Transverse colon (tissue), 4 donors: Measurements from ENCODE around the gene DGKH.

Source experiments
- EP300 ChIP-seq: sonication (generic); formaldehyde crosslinking; IDR thresholded peaks from one replicate; pipeline ENCODE4 v1.6.1; 2017; ENCODE audit warnings: antibody characterized with exemption, low read depth
- POLR2A ChIP-seq: fragments of 450-650 bp; IDR thresholded peaks from one replicate; pipeline ENCODE4 v1.6.1; 2016; ENCODE audit warnings: antibody characterized with exemption, mild to moderate bottlenecking, moderate library complexity
- POLR2AphosphoS5 ChIP-seq, 3 donors: sonication (generic); formaldehyde crosslinking; IDR thresholded peaks; one replicate each; pipeline ENCODE4 v1.6.1; 2016; ENCODE audit warnings: antibody characterized with exemption in 3 of 3
- TF ChIP-seq, protein P1 (sequence below), 5 experiments: fragments of 200-600 bp in 3 of 5; fragments of 450-650 bp in 2 of 5; sonication (generic) in 3 of 5; IDR thresholded peaks; 1 replicate in 2 of 5; 2 replicates in 3 of 5; pipeline ENCODE4 v1.5.1; 2016 to 2017; ENCODE audit warnings: antibody characterized with exemption in 5 of 5, inconsistent platforms in 3 of 5, mild to moderate bottlenecking in 2 of 5, moderate library complexity in 1 of 5

DNA sequence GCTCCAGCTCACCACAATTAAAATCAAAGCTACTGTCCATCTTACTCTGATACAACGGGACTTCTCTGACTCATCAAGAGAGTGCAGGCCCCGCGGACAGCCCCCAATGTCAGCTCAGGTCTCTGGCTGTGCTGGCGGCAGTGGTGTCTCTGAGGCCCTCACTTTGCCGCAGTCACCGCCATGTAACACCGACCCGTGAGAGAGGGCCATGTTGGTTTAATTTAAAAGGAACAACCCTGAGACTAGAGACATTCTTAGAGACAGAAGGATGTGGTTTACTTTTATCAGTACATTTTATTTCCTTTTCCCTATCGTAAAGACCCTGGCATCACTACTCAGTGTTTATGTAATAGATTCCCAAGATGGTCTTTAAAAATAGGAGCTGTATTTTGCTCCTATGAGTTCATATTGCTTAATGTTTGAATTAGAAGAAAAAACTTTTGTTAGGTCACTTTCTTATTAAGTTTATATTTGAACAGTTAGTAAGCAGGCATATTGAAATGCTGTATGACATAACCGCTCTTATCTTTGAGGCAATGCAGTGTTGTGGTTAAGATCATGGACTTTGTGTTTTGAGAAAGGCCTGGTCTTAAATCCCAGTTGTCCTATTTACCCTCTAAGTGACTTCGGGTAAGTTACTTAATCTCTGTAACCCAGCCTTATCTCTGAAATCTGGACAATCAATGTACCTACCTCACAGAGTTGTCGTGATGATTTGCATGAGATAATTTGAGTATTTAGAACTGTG lies 23.4 kb downstream of the DGKH start:
- TF ChIP-seq, protein P1, sequence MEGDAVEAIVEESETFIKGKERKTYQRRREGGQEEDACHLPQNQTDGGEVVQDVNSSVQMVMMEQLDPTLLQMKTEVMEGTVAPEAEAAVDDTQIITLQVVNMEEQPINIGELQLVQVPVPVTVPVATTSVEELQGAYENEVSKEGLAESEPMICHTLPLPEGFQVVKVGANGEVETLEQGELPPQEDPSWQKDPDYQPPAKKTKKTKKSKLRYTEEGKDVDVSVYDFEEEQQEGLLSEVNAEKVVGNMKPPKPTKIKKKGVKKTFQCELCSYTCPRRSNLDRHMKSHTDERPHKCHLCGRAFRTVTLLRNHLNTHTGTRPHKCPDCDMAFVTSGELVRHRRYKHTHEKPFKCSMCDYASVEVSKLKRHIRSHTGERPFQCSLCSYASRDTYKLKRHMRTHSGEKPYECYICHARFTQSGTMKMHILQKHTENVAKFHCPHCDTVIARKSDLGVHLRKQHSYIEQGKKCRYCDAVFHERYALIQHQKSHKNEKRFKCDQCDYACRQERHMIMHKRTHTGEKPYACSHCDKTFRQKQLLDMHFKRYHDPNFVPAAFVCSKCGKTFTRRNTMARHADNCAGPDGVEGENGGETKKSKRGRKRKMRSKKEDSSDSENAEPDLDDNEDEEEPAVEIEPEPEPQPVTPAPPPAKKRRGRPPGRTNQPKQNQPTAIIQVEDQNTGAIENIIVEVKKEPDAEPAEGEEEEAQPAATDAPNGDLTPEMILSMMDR (IDR thresholded peaks at IDR 0.05): no peak
- TF ChIP-seq POLR2A: no peak
- no peak for TF ChIP-seq POLR2AphosphoS5 (IDR thresholded peaks at IDR 0.05)
- TF ChIP-seq EP300: no peak
